Measurements from ENCODE around the gene SLC16A12. TPM values are rescaled to one million over a fixed set of nuclear protein-coding genes. Genes with fewer than 3 reads are reported as not detected.

SLC16A12 gene
- total and polyA plus RNA-seq, 2 of the 13 experiments (the other 11 are each of a cell fraction or from before 2014, with no cell fraction given): 0.02 TPM; not detected in 1

DNA sequence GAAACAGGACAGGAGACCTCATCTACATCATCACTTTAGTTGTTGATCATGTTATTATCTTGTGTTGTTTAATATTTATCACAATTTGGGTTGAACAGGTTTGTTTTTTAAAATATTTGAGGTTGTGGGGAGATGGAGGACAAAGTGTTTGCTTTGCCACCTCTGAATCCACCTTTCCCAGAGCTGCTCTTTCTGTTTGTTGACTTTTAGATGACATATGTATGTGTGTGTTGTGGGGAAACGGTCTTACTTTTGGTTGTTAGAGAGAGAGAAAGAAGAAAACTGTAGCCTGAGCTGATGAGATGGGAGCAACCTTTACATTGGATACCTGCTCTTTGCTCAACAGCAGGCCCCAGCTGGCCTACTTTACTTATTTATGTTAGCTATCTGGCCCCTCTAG, 19.0 kb upstream of the SLC16A12 start:
- in situ Hi-C loops (cut with HindIII; ENCODE audit: extremely low pct_ligation_motif_present, low pct_unique_long_range_greater_than_20kb) (no loop called here), intact Hi-C loops (cut with micrococcal nuclease; ENCODE audit: unreplicated experiment) (loop anchor here (10.0 kb wide), 1 partner anchor 530 kb away; no protein-coding TSS in a partner anchor)
- ChIA-PET POLR2A (no interaction called here), CTCF (ENCODE audit: low intra/inter-chr PET ratio, low total read pairs) (no interaction called here)
- no peak for FAIRE-seq
- DNase-seq (ENCODE audit: low spot score): no peak
- H2AFZ ChIP-seq (ENCODE audit: low read length): no peak overlapping the region
- ATAC-seq: no peak
- no peaks in the 10 kb centered on the region for H3K79me2 ChIP-seq (ENCODE audit: insufficient read depth, low read length)
- H3K4me2 ChIP-seq (ENCODE audit: low read depth, low read length): no peak overlapping the region
- BruUV-seq (replicated peaks): no TSS peak
- H3K9ac ChIP-seq (ENCODE audit: insufficient read depth, low read depth, low read length): no peak overlapping the region
- H3K9me3 ChIP-seq (ENCODE audit: low read length): no peaks in the 10 kb centered on the region
- TF ChIP-seq ZNF512B (CRISPR knock-in tag; IDR thresholded peaks at IDR 0.05; ENCODE audit: borderline replicate concordance) (no peak), ZNF572 (CRISPR knock-in tag; IDR thresholded peaks at IDR 0.05) (no peak), ZNF263 (CRISPR knock-in tag; IDR thresholded peaks at IDR 0.05) (no peak)
- no peaks in the 10 kb centered on the region for H3K27me3 ChIP-seq (ENCODE audit: control insufficient read depth in 1 of 2, insufficient read depth in 2 of 2, low read length in 2 of 2)
- no peaks in the 10 kb centered on the region for H3K36me3 ChIP-seq (replicated peaks in 1 of 2; ENCODE audit: control insufficient read depth in 1 of 2, insufficient read depth in 2 of 2, low read length in 2 of 2)
- 0% methylated on average over 1 of the region's 1 CpG for WGBS (ENCODE audit: low lambda C conversion rate)
- no peak overlapping the region for H3K27ac ChIP-seq (ENCODE audit: extremely low read length, insufficient read depth, low read length)
- H3K4me3 ChIP-seq (replicated peaks in 1 of 3; ENCODE audit: insufficient read depth in 1 of 3, low read depth in 2 of 3, low read length in 3 of 3): no peak overlapping the region
- H4K20me1 ChIP-seq (ENCODE audit: insufficient read depth, low read length): no peaks in the 10 kb centered on the region
- peaks cover 9% of the 10 kb centered on the region; the same call in 1 of the 2 replicates for H3K4me1 ChIP-seq (ENCODE audit: insufficient read depth, low read length)

DNA sequence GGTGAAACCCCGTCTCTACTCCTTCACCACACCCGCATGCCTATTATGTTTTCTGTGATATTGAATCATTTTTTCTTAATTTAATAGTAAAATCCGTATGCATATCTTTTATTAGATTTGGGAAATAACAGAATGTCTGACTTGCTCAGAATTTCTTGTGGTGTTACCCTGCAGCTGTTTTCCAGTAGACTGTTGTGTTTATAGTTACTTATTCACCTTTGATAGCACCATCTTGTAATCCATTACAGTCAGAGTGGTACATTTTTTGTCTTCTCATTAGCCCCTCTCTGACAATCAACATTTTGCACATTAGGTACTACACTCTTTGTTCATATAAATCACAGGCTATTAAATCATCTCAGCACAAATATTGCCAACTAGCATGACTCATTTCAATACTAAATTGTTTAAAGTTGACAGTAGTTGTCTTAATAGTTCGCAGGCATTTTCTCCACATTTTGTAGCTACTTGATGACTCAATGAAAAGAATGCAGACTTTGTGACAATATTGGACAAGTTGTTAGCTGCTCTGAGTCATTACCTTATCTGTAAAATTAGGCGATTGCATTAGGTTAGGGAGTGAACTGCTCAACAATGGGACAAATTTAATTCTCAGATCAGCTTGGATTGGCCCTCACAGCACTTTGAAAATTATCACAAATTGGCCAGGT, 17.8 kb upstream of the SLC16A12 start:
- in situ Hi-C loops (cut with HindIII; ENCODE audit: extremely low pct_ligation_motif_present, low pct_unique_long_range_greater_than_20kb): no loop called here
- no peak for FAIRE-seq
- ATAC-seq: no peak

More for the DNA sequence above, 17.8 kb upstream of the SLC16A12 start:
- peak; percentile 37 for DNase-seq (ENCODE audit: low spot score)
- H3K9ac ChIP-seq (ENCODE audit: insufficient read depth, low read depth, low read length): no peak overlapping the region
- H3K9me3 ChIP-seq (ENCODE audit: low read length): no peaks in the 10 kb centered on the region
- ChIA-PET CTCF (ENCODE audit: low intra/inter-chr PET ratio, low total read pairs) (no interaction called here), POLR2A (no interaction called here)
- intact Hi-C loops (cut with micrococcal nuclease; ENCODE audit: unreplicated experiment): loop anchor here (10.0 kb wide), 1 partner anchor 528 kb away; no protein-coding TSS in a partner anchor
- H3K4me3 ChIP-seq (replicated peaks in 1 of 3; ENCODE audit: insufficient read depth in 1 of 3, low read depth in 2 of 3, low read length in 3 of 3): no peak overlapping the region
- no peaks in the 10 kb centered on the region for H3K79me2 ChIP-seq (ENCODE audit: insufficient read depth, low read length)
- H3K36me3 ChIP-seq (replicated peaks in 1 of 2; ENCODE audit: control insufficient read depth in 1 of 2, insufficient read depth in 2 of 2, low read length in 2 of 2): no peaks in the 10 kb centered on the region
- H3K27me3 ChIP-seq (ENCODE audit: control insufficient read depth in 1 of 2, insufficient read depth in 2 of 2, low read length in 2 of 2): no peaks in the 10 kb centered on the region
- 41% methylated on average over 5 of the region's 5 CpGs for WGBS (ENCODE audit: low lambda C conversion rate)
- H4K20me1 ChIP-seq (ENCODE audit: insufficient read depth, low read length): no peaks in the 10 kb centered on the region
- H3K4me1 ChIP-seq (ENCODE audit: insufficient read depth, low read length): peaks cover 9% of the 10 kb centered on the region; the same call in 1 of the 2 replicates
- H3K27ac ChIP-seq (ENCODE audit: extremely low read length, insufficient read depth, low read length): no peak overlapping the region
- no peak overlapping the region for H3K4me2 ChIP-seq (ENCODE audit: low read depth, low read length)
- TF ChIP-seq ZNF350 (CRISPR knock-in tag; IDR thresholded peaks at IDR 0.05; ENCODE audit: borderline replicate concordance, low read depth) (no peak), GZF1 (CRISPR knock-in tag; IDR thresholded peaks at IDR 0.05) (no peak), HNF4G (IDR thresholded peaks at IDR 0.05; ENCODE audit: borderline replicate concordance, low read depth, low read length) (no peak), HNF4G (CRISPR knock-in tag; IDR thresholded peaks at IDR 0.05; ENCODE audit: borderline replicate concordance, low read depth) (no peak), ZNF660 (CRISPR knock-in tag; IDR thresholded peaks at IDR 0.05; ENCODE audit: borderline replicate concordance, low read depth) (no peak), NFIB (CRISPR knock-in tag; IDR thresholded peaks at IDR 0.05; ENCODE audit: borderline replicate concordance) (no peak), SPEN (CRISPR knock-in tag; IDR thresholded peaks at IDR 0.05; ENCODE audit: low read depth) (no peak), ZNF672 (CRISPR knock-in tag; IDR thresholded peaks at IDR 0.05) (no peak), TFAP4 (IDR thresholded peaks at IDR 0.05; ENCODE audit: borderline replicate concordance, low read depth) (no peak), EED (CRISPR knock-in tag; IDR thresholded peaks at IDR 0.05) (no peak), MEIS2 (CRISPR knock-in tag; IDR thresholded peaks at IDR 0.05) (no peak), ZNF839 (CRISPR knock-in tag; IDR thresholded peaks at IDR 0.05; ENCODE audit: borderline replicate concordance) (no peak), BORCS8-MEF2B (CRISPR knock-in tag; IDR thresholded peaks at IDR 0.05) (no peak)
- no TSS peak for BruUV-seq (replicated peaks)
- H2AFZ ChIP-seq (ENCODE audit: low read length): no peak overlapping the region
